Measurements from ENCODE around the gene SRMS.

SRMS gene

GRCh38 chr20:63551068-63551467 is 3.5 kb upstream of the SRMS start:
- no peak for DNase-seq

GRCh38 chr20:63549679-63550282 is 2.2 kb upstream of the SRMS start:
- DNase-seq: no peak

GRCh38 chr20:63549019-63549418 is 1.5 kb upstream of the SRMS start:
- no peak for DNase-seq

GRCh38 chr20:63548542-63548941 is 993 bp upstream of the SRMS start:
- DNase-seq: no peak

GRCh38 chr20:63546956-63547724 is 409 bp downstream of the SRMS start:
- DNase-seq: no peak

GRCh38 chr20:63546256-63546955 is 1.1 kb downstream of the SRMS start:
- DNase-seq: no peak

GRCh38 chr20:63545814-63546213 is 1.7 kb downstream of the SRMS start:
- DNase-seq: no peak

GRCh38 chr20:63544958-63545516 is 2.5 kb downstream of the SRMS start:
- no peak for DNase-seq

GRCh38 chr20:63544241-63544957 is 3.1 kb downstream of the SRMS start:
- no peak for DNase-seq

GRCh38 chr20:63543733-63544132 is 3.8 kb downstream of the SRMS start:
- no peak for DNase-seq

- DNase-seq: no peak
These were observed 4.4 kb downstream of the SRMS start for GRCh38 chr20:63543131-63543530.

- no peak for DNase-seq
These were observed 4.9 kb downstream of the SRMS start for GRCh38 chr20:63542696-63543095.

GRCh38 chr20:63542031-63542559 is 5.5 kb downstream of the SRMS start:
- no peak for DNase-seq

GRCh38 chr20:63541371-63541770 is 6.2 kb downstream of the SRMS start:
- DNase-seq: no peak

GRCh38 chr20:63540417-63541186 is 6.9 kb downstream of the SRMS start:
- no peak for DNase-seq

- DNase-seq: no peak
These were observed 7.8 kb downstream of the SRMS start for GRCh38 chr20:63539441-63540370.

- DNase-seq: no peak
These were observed 8.5 kb downstream of the SRMS start for GRCh38 chr20:63539092-63539430.

GRCh38 chr20:63538204-63539091 is 9.1 kb downstream of the SRMS start:
- DNase-seq: no peak

- no peak for DNase-seq
These were observed 9.9 kb downstream of the SRMS start for GRCh38 chr20:63537525-63538203.
